ENCODE measurements around the gene GRWD1. TPM values are rescaled to one million over a fixed set of nuclear protein-coding genes. Genes with fewer than 3 reads are reported as not detected.

The GRWD1 gene
- total RNA-seq, 1 experiment from 2014 or later, result 55.4 TPM

DNA sequence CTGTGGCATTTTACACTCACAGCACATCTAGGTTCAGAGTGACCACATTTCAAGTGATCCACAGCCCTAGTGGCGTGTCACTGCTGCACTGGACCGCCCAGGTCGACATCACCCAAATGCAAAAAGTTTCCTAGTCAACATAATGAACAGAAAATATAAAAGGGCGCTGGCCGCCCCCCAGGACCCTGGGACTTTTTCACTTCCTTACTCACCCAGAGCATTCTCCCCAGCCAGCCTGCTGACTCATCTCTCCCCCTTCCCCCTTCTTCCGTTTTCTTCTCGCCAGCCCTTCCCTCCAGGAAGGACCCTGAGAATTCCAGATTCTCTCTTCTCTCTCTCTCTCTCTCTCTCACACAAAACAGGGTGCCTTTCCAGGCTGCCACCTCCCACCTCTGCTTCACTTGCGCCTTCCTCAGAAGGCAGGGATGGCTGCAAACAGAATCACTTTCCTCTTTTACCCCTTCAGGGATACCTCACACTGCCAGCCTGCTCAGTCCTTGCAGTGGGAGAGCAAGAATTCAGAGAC is 21.0 kb upstream of the GRWD1 start:
- peak; percentile 78 for DNase-seq (ENCODE audit: low spot score)

DNA sequence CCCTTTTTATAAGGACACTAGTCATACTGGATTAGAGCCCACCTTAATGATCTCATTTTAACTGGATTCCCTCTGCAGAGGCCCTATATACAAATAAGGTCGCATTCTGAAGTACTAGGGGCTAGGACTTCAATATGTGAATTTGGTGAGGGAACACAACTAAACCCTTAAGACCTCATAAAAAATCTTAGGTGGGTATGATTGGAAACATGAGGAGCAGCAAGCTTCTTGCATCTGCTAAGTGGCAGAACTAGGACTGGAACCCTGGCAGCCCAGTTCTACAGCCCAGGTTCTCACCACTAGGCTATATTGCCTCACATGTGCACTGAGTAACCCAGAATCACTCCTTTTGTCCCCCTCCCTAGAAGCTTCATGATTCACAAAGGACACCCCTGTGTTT is 17.1 kb upstream of the GRWD1 start:
- no peak for DNase-seq (ENCODE audit: low spot score)

DNA sequence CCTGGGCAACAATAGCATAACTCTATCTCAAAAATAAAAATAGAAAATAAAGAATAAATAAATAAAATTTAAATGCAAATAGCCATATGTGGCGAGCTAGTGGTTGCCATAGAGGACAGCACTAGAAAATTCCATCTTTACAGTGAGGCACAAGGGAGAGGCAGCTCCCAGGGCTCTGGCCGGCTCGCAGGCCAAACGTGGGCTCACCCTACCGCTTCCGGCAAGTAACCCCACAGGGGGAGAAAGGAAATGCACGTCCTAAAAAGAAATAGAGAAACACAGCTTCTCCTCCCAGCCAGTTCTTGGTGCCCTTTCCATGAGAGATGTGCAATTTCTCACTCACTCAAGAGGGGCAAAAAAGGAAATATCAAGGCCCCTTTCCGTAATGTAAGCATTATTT is 12.4 kb upstream of the GRWD1 start:
- no peak for DNase-seq (ENCODE audit: low spot score)

DNA sequence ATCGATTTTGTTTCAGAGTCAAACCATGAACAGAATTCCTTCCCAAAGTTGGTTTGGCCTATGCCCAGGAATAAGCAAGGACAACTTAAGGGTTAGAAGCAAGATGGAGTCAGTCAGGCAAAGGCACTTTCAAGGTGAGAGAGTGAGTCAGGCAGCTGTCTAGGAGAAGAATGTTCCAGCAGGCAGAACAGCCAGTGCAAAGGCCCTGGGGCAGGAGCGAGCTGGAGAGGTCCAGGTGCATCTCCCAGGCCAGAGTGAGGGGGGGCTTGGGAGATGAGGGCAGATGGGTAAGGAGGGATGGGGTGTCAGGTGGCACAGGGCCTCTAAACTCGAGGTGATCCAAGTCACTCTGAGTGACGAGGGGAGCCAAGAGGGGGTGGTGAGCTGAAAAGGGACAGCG is 9.2 kb upstream of the GRWD1 start:
- DNase-seq (ENCODE audit: low spot score), result no peak

DNA sequence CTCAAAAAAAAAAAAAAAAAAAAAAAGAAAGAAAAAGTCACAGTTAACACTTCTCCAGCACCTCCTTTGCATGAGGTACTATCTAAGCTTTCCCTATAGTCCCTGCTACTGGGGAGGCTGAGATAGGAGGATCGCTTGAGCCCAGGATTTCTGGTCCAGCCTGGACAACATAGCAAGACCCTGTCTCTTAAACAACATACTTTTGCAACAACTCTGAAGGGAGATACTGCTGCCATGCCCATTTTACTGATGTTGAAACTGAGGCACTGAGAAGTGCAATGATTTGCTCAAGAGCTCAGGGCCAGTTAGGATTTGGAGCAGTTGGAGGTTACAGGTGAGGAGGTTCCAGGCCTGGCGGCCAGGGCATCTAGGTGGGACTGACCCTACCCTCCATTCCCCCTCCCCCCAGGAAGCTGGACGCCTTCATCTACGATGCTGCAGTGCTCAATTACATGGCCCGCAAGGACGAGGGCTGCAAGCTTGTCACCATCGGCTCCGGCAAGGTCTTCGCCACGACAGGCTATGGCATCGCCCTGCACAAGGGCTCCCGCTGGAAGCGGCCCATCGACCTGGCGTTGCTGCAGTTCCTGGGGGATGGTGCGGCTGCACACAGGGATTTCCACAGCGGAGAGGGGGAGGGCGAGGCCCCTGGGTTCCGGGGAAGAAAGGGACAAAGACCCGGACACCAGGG is 4.3 kb upstream of the GRWD1 start:
- no peak for DNase-seq (ENCODE audit: low spot score)

DNA sequence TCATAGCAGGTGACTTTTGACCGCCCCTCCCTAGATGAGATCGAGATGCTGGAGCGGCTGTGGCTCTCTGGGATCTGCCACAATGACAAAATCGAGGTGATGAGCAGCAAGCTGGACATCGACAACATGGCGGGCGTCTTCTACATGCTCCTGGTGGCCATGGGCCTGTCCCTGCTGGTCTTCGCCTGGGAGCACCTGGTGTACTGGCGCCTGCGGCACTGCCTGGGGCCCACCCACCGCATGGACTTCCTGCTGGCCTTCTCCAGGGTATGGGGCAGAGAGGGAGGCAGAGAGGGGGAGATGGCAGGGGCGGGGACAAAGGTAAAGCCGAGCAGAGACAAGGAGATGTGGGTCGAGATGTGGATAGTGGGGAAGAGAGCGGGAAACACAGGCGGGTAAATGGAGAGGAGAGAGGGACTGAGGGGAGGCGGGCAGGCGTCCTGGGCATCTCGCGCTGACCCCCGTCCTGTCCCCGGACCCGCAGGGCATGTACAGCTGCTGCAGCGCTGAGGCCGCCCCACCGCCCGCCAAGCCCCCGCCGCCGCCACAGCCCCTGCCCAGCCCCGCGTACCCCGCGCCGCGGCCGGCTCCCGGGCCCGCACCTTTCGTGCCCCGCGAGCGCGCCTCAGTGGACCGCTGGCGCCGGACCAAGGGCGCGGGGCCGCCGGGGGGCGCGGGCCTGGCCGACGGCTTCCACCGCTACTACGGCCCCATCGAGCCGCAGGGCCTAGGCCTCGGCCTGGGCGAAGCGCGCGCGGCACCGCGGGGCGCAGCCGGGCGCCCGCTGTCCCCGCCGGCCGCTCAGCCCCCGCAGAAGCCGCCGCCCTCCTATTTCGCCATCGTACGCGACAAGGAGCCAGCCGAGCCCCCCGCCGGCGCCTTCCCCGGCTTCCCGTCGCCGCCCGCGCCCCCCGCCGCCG is 3.4 kb upstream of the GRWD1 start:
- DNase-seq (ENCODE audit: low spot score), result no peak

DNA sequence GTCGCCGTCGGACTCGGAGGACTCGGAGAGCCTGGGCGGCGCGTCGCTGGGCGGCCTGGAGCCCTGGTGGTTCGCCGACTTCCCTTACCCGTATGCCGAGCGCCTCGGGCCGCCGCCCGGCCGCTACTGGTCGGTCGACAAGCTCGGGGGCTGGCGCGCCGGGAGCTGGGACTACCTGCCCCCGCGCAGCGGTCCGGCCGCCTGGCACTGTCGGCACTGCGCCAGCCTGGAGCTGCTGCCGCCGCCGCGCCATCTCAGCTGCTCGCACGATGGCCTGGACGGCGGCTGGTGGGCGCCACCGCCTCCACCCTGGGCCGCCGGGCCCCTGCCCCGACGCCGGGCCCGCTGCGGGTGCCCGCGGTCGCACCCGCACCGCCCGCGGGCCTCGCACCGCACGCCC is 2.5 kb upstream of the GRWD1 start:
- no peak for DNase-seq (ENCODE audit: low spot score)

DNA sequence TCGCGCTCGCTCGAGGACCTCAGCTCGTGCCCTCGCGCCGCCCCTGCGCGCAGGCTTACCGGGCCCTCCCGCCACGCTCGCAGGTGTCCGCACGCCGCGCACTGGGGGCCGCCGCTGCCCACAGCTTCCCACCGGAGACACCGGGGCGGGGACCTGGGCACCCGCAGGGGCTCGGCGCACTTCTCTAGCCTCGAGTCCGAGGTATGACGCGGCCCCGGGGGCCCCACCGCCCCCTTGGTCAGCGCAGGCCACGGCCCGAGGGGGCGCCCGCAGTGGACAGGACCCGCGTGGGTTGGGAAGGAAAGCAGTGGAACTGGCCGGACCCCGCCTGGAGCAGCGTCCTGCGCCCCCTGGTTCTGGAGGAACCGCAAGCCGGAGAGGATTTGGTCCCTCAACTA is 2.1 kb upstream of the GRWD1 start:
- DNase-seq (ENCODE audit: low spot score), result no peak

DNA sequence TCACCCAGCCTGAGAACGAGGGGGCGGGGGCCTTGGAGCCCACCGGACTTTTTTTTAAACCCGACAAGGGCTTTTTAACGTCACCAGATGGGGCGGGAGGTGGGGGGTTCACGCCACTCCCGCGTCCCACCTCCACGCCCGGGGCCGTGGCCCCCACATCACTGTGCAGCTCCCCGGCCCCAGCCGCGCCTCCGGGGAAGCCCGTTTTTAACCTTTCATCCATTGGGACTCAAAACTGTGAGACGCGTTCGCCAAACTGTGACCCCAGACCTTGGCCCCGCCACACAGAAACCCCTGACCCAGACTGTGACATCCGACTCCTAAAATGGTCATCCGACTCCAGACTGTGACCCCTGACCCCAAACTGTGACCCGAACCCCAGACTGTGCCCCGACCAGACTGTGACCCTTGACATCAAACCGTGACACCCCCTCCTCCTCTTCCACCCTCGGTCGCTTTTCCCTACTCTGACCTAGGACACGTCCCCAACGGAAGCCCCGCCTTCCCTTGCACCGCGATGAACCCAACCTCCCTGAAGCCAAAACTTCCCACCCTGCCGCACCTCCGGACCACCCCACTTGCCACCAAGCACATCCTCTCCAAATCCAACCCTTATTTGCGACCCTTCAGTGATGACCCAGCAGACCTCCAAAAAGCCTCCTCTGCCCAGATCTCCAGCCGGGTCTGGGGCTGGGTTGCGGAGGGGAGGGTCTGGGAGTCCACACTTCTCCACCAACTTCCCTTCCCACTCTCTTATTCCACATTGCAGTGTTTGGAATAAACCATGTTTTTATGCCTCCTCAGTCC is 1.5 kb upstream of the GRWD1 start:
- no peak for DNase-seq (ENCODE audit: low spot score)

DNA sequence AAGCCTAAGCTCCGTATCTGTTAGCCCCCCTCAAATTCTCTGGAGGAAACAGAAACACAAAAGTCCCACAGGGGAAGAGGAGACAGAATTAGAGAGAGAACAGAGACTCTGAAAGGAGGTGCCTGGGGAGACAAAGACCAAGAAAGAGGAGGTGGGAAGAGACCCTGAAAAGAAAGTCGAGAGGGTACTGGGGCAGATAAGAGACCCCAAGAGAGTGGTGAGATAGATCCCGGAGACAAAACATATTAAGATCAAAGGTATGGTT is 915 bp upstream of the GRWD1 start:
- DNase-seq (ENCODE audit: low spot score), result no peak

DNA sequence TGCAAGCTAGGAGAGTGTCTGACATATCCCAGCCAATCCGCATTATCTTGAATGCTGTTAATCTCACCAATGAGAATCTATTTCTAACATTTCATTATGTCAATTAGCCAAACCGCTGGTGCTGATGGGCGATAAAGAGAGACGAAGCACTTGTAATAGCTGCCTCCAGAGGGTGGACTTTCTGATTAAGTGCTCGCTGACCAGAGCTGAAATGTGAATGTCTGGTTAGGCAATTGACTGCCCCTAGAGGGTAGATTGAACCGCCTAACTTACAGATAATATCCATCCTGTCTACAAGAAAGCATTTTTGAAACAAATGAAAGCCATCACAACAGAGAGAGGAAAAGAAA is 552 bp upstream of the GRWD1 start:
- DNase-seq (ENCODE audit: low spot score), result peak; percentile 80

DNA sequence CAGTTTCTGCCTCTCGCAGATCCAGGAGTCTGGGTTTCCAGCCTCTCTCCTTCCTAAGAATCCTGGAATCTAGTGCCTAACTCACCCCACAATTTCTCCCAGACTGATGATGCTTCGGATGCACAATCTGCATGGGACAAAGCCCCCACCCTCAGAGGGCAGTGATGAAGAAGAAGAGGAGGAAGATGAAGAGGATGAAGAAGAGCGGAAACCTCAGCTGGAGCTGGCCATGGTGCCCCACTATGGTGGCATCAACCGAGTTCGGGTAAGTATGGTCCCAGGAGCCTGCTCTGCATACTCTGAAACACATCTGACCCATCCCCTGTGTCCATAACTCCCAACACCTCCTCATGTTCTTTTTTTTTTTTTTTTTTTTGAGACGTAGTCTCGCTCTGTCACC is 796 bp downstream of the GRWD1 start:
- no peak for DNase-seq (ENCODE audit: low spot score)

DNA sequence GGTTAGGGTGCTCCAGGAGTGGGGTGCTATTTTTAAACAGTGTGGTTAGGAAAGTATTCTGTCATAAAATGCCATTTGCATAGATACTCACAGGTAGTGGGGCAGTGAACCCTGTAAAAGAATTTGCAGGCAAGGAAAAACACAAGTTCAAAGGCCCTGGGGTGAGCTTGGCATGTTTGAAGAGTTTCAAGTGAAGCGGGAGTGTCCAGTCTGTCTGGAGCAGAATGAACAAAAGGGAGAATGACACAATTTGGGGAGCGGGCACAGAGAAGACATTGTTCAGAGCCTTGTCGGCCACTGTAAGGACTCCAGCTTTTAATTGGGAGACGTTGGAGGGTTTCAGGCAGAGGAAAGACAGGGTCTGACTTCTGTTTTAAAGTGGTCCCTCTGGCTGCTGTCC is 2.8 kb downstream of the GRWD1 start:
- no peak for DNase-seq (ENCODE audit: low spot score)

DNA sequence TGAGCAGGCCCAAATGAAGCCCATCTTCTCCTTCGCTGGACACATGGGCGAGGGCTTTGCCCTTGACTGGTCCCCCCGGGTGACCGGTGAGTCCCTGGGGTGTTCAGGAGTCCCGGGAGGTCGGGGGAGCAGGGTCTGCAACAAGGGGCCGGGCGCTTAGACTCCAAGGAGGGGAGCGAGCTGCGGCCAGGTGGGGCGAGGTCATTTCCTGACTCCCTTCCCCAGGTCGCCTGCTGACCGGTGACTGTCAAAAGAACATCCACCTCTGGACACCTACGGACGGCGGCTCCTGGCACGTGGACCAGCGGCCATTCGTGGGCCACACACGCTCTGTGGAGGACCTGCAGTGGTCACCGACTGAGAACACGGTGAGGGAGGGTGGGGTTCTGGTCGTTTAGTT is 4.7 kb downstream of the GRWD1 start:
- DNase-seq (ENCODE audit: low spot score), result no peak

DNA sequence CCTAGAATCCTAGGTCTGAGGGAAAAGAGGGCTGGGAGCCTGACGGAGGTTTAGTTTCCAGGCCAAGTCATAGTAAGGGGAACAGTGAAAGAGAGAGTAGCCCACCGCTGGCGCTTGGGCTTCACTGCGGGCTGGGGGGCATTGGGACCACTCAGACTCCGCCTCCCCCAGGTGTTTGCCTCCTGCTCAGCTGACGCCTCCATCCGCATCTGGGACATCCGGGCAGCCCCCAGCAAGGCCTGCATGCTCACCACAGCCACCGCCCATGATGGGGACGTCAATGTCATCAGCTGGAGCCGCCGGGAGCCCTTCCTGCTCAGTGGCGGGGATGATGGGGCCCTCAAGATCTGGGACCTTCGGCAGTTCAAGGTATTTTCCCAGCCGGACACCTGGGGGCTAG is 5.1 kb downstream of the GRWD1 start:
- no peak for DNase-seq (ENCODE audit: low spot score)

DNA sequence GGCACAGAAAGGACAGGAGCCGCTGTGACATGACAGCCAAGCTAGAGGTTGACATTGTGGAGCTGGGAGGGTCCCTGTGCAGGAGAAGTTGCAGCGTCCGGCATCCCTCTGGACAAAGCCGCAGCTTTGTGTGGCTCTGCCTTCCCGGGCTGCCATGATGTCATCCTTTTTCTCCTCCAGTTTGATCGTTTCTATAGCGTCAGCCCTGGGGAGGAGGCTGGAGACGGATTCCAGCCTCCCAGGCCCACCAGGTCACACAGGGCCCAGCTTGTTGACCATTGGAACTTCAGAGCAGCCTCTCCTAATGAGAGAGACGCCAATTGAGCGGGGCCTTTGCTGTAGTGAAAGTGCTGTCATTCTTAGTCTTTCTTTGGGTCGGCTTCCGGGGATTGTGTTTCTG is 5.8 kb downstream of the GRWD1 start:
- DNase-seq (ENCODE audit: low spot score), result no peak

DNA sequence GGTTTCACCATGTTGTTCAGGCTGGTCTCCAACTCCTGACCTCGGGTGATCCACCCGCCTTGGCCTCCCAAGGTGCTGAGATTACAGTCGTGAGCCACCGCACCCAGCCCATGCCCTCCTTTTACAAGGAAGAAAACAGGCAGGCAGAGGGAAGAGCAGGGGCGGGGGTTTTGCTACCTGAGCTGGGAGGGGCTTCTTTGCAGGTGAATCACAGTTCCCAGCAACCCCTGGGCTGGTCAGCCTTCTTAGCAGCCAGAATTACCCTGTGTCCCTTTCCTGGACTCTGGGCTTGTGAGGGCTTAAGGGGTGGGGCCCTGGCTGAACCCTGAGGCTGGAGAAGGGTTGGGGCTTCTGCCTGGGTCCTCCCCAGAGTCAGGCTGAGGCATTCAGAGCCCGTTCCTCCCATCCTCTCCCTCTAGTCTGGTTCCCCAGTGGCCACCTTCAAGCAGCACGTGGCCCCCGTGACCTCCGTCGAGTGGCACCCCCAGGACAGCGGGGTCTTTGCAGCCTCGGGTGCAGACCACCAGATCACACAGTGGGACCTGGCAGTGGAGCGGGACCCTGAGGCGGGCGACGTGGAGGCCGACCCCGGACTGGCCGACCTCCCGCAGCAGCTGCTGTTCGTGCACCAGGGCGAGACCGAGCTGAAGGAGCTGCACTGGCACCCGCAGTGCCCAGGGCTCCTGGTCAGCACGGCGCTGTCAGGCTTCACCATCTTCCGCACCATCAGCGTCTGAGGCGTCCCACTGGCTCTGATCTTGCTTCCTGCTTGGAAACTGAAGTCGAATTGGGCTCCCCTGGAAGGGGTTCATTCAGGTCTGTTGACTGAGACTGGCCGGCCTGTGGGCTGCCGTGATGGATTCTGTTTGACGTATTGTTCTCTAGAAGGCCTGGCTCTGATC is 6.8 kb downstream of the GRWD1 start:
- no peak for DNase-seq (ENCODE audit: low spot score)

DNA sequence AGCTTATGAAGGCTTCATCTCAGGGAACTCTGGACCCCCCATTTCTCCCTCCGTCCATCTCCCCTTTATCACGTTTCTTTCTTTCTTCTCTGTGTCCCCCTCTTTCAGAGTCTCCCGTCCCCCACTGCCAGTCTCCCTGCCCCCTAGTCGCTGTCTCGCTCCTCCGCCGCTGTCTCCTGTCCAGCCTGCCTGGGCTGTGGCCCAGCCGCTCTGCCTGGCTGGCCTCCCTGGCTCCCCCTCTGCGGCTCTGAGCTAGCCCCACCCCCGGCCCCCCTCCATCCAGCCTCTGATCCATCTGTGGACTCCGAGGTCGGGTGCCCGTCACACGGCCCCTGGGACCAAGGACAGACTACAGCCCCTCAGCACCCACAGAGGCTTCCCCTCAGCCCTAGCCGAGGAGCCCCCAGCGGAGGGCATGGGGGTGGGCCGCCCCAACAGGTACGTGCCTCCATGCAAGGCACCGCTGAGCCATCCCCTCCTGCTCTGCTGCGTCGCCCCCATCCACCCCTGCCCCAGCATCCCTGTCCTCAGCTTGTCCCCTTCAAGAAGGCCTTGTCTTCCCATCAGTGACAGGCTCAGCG is 8.5 kb downstream of the GRWD1 start:
- no peak for DNase-seq (ENCODE audit: low spot score)

DNA sequence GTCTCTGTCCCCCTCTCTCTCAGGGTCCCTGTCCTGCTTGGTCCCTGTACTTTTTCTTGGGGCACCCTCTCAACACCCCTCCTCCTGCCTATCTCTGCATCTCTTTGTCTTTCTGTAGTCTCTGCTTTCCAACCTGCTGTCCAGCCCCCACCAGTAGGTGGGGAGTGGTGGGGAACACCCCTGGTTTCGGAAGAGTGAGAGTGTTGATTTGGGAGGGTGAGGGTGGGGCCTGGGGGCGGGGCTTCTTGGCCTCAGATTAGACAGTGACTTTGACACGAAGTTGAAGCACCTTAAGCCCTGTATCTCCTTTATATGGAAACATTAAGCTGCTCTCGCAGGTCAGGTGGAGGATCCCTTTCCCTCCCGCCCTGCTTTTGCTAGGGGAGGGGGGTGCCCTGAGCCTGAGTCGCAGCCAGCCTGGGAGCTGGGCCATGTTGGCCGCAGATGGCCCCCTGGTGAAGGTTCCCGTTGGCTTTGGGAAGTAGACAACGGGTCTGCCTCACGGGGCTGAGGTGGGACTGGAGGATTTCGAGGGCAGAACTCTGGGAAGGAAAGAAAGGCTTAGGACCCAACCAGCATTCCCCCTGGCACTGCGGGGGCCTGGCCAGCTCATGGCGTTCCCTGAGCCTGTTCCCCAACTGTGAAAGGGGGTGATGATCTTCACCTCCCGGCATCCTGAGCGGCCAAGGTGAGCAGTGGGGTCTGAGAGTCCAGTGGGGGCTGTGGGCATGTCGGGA is 9.6 kb downstream of the GRWD1 start, which contains the start of gene KCNJ14:
Gene KCNJ14, plus strand, starts transcription at position 404 of the 737 bp plus-strand sequence. CDS start 6,151 bp downstream, outside the sequence.
- no peak for DNase-seq (ENCODE audit: low spot score)

DNA sequence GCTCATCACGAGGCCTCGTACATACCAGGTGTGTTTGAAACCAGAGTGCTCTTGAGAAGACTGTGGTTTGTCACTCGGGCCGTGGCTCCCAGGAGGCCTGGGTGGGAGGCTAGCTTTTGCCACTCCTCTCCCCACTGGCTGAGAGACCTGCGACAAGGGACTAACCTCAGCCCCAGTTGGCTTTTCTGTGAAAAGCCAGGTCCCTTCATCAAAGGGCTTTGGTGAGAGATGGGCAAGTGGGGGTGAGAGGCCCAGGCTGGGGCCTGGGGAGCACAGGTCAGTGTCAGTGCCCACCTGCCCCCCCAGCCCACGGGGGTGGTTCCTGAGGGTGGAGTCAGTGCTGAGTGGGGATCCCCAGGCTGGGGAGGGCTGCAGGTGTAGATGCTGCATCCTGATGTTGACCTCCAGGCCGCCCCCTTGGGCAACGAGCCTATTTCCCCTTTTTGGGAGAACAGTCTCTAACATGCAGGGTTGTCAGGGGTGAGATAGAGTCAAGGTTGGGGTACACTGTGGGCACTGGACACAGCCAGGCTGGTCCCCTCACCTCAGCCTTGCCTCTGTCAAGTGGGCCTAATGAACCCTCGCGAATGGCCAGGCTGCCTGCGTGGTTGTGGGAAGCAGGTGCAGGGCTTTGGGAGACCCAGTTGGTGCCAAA is 10.3 kb downstream of the GRWD1 start:
- DNase-seq (ENCODE audit: low spot score), result no peak
